Activated CD4-positive, alpha-beta T cell treated with anti-CD3 and anti-CD28 coated beads, Interleukin-2, Interleukin-4, amounts not matched to agents 100 ng/mL and 50 ng/mL, durations not matched to agents 16 hours and 8 hours (primary cell): ENCODE results near the gene SEC61A1.

Source experiments
- DNase-seq: peaks from one replicate; pipeline ENCODE4 v3.0.0-alpha.2; 2020; ENCODE audit warnings: low spot score

SEC61A1 gene

GRCh38 chr3:128060473-128061381 is 8.5 kb downstream of the SEC61A1 start:
- DNase-seq, result no peak

GRCh38 chr3:128062033-128062745 is 10.0 kb downstream of the SEC61A1 start:
- no peak for DNase-seq

DNA sequence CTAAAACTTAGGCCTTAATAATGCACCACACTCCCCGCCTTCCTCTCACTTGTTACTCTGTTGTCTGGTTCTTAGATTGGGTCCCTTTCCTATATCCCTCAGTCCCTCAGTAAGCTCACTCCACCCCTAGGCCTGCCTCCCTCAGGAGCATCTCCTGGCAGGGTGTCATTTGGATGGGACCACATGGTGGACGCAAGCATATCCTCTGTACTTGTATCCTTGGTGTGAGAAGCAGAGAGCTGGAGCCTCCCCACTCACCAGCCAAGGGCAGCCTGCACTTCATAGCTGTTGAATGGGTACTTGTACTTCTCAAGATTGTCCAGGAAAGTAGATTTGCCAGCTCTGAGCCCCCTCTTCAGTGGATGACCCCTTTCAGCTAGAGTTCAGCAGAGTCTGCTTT is 11.6 kb downstream of the SEC61A1 start:
- no peak for DNase-seq

- DNase-seq, result no peak
Measured at GRCh38 chr3:128064962-128065361, 12.7 kb downstream of the SEC61A1 start.

GRCh38 chr3:128066114-128066513 is 13.9 kb downstream of the SEC61A1 start:
- no peak for DNase-seq

DNA sequence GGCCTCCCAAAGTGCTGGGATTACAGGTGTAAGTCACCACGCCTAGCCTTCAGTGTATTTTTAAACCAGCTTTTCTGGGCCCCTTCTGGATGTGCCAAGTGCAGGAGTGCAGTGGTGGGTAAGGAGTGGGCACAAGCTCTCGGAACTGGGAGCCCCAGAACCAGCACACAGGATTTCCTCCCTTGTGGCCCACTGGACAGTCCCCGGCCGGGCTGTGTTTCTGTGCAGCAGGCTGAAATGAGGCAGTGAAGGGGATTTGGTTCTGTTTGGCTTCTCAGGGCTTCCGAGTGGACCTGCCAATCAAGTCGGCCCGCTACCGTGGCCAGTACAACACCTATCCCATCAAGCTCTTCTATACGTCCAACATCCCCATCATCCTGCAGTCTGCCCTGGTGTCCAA is 14.4 kb downstream of the SEC61A1 start:
- DNase-seq, result no peak

- no peak for DNase-seq
Measured at GRCh38 chr3:128067489-128067888, 15.3 kb downstream of the SEC61A1 start.

- DNase-seq, result peak; percentile 47
Measured at GRCh38 chr3:128068156-128068620, 16.0 kb downstream of the SEC61A1 start.

- DNase-seq, result no peak
Measured at GRCh38 chr3:128069271-128069670, 17.0 kb downstream of the SEC61A1 start.

DNA sequence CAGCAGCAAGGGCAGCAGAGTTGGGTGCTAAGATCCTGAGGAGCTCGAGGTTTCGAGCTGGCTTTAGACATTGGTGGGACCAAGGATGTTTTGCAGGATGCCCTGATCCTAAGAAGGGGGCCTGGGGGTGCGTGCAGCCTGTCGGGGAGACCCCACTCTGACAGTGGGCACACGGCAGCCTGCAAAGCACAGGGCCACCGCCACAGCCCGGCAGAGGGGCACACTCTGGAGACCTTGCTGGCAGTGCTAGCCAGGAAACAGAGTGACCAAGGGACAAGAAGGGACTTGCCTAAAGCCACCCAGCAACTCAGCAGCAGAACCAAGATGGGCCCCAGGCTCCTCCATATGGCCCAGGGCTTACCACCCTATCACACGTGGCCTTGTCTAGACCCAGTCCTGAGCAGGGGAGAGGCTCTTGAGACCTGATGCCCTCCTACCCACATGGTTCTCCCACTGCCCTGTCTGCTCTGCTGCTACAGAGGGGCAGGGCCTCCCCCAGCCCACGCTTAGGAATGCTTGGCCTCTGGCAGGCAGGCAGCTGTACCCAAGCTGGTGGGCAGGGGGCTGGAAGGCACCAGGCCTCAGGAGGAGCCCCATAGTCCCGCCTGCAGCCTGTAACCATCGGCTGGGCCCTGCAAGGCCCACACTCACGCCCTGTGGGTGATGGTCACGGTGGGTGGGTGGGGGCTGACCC is 18.8 kb downstream of the SEC61A1 start:
- no peak for DNase-seq

- DNase-seq, result no peak
Measured at GRCh38 chr3:128071771-128072453, 19.7 kb downstream of the SEC61A1 start.

DNA sequence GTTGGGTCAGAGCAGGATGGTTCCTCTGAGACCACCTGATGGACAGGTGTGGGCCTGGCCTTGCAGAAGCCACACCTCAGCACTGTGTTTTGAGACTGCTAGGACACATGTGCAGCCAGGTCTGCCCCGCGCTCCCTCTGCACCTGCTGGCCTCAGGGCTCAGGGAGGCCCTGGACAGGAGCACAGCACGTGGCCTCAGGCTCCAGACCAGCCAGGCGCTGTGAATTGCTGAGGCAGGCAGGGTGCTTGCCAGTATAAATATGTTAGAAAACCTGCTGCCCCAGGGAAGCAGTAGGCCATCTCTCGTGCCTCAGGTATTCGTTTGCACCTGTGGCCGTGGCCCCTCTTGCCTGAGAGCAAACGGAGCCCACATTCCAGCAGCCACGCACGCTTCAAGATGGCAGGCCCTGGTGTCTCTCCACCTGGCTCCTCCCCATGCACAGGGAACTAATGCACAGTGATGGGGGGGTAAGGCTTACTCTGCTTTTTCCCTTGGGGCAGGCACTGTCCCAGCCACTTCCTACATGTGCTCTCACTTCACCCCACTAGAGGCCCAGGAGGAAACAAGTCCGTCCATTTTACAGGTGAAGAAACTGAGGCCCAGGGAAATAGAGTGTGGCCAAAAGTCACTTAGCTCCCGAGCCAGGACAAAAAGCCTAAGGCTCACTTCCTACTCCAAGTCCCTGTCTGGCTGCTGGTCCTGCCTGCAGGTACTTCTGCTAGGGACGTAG is 20.4 kb downstream of the SEC61A1 start:
- no peak for DNase-seq

DNA sequence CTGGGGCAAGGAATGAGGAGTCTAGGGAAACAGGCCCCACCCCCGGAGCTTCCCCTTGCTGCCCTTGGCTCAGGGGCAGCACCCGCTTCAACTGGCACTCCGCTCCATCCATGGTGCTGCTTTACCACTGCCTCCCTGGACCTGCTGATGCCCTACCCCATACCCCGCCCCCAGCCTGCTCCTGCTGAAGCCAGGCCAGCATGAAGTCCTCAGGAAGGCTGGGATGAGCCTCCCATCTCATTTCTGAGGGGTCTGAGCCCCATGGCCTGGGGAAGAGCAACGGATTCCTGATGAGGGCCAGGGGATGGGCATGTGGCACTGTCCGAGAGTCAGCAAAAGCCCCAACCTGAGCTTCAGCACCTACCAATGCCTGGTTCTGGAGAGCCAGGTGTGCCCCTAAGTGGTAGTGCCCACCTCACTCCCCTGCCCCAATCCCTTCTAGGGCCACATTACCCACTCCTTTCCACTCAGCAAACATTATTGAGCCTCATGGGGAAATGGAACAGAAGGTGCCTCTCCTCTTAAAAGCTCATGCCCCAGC is 21.0 kb downstream of the SEC61A1 start:
- no peak for DNase-seq

DNA sequence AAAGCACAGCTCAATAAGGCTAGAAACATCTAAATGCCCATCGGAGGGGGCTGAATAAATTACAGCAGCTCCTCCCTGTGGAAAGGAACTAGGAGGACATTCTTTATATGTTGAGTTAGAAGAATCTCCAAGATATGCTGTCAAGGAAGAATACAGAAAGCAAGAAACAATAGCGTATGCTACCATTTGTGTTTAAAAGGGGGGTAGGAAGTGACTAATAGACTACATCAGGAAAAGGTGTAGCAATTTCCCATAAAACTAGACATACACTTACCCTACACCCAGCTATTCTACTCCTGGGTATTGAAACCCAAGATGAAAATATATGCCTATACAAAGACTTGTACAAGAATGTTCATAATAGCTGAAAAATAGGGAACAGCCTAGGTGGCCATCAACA is 21.6 kb downstream of the SEC61A1 start:
- DNase-seq, result no peak

GRCh38 chr3:128074851-128075521 is 22.7 kb downstream of the SEC61A1 start:
- DNase-seq, result no peak

DNA sequence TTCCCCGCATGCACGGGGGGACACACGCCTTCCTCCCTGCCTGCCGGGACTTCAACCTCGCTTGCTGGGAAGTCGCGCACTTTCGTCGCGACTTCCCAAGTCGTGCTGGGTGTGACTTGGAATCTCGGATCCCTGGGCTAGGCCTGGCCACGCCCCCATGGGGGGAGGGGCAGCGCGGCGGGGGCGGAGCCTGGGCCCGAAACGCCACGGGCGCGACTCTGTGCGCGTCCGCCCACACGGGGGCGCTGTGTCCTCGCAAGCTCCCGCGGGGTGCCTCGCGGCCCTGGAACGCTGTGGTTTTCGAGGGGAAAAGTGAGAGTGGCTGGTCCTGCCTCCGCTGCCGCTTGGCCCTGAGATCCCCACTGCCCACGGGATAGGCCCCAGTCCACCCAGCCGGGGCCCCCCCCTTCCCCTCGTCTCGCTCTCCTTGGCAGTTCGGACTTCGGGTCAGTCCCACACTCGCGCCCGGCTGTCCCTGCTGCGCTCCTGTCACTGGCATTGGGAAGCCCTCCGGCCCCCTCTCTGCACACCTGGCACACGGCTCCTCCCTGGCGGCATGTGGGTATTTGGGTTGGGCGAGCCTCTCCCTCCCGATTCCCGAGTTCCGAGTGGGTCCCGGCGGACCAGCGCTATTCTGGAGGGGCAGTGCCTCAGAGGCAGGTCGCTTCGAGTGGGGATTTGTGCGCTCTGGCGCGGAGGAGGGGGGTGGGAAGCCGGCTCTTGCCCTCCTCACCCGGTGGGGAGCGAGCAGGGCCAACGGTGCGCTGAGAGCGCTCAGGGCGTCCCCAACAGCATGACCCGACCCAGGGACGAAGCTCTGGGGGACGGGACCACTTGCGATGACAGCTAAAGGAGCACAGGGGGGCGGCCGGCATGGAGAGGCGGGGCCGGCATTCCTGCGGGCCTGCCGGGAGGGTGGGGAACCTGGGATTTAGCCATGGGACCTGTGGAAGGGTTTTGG is 23.6 kb downstream of the SEC61A1 start:
- DNase-seq, result peak; percentile 83

DNA sequence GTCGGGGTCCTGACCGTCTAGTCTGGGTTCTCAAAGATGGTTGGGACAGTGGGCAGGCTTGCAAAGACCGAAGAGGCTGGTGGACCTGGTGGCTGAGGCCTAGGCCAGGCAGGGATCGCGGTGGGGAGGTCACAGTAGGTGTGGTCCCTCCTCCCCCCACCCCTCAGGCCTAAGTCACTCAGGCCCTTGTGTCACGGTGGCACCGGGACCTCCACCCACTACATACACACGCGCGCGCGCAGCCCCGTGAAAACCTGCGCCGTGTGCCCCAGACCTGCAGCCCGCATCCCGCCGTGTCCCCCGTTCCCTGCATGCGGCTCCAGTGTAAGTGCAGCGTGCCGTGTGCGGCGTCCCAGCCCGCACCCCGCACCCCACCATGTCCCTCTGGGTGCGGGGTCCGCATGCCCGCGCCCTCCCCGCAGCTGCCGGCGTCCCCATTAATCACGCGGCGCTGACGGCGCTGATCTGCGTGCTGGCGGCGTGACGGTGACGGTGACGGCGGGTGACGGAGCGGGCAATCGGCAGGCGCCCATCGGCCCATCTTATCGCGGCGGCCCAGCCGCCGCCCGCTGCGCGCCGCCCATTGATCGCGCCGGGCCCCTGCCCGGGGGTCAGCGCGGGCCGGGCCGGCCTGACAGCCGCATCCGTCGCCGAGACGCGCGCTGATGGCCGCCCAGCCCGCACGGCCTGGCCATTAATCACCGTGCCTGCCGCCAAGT is 24.4 kb downstream of the SEC61A1 start:
- no peak for DNase-seq

DNA sequence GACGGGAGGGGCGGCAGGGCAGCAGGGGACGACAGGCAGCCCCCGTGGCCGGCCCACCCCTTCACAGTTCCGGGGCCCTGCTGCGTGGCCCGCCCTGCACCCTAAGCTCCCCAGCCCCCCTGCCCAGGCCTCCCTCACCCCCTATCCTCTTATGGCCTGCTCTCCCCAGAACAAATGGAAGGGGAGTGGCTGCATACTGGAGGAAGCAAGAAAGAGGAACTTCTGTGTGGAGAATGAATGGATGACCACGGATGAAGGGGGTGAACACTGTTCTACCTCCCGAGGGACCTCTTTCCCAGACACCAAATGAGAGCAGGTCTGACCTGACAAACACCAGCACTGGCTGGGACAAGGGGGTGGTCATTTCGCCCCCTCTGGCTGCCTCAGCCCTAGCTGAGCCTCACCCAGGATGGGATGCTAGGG is 25.0 kb downstream of the SEC61A1 start:
- no peak for DNase-seq

- DNase-seq, result no peak
Measured at GRCh38 chr3:128077665-128078064, 25.4 kb downstream of the SEC61A1 start.
